Upper lobe of left lung (tissue), 4 donors: ENCODE data around the gene CLSTN2.

Experiments used
- CTCF ChIP-seq, 6 experiments: fragments of 450-650 bp in 4 of 6; fragments of 200-600 bp in 2 of 6; sonication (generic) in 2 of 6; IDR thresholded peaks; one replicate each; pipeline ENCODE4 v1.5.1; 2016 to 2019; ENCODE audit warnings: antibody characterized with exemption in 6 of 6
- EP300 ChIP-seq, 4 donors: sonication (generic); formaldehyde crosslinking; IDR thresholded peaks; one replicate each; pipeline ENCODE4 v1.5.1; 2017; ENCODE audit warnings: antibody characterized with exemption in 4 of 4, control low read depth in 2 of 4
- POLR2A ChIP-seq, 4 donors: fragments of 450-650 bp; IDR thresholded peaks; one replicate each; pipeline ENCODE4 v1.5.1; 2016 to 2017; ENCODE audit warnings: antibody characterized with exemption in 4 of 4, mild to moderate bottlenecking in 2 of 4
- POLR2AphosphoS5 ChIP-seq, 2 donors: sonication (generic); formaldehyde crosslinking; IDR thresholded peaks; one replicate each; pipeline ENCODE4 v1.5.1; 2017; ENCODE audit warnings: antibody characterized with exemption in 2 of 2

- TF ChIP-seq CTCF (IDR thresholded peaks at IDR 0.05): no peak
- TF ChIP-seq POLR2A (IDR thresholded peaks at IDR 0.05): no peak
- TF ChIP-seq POLR2AphosphoS5 (IDR thresholded peaks at IDR 0.05): no peak
- TF ChIP-seq EP300 (IDR thresholded peaks at IDR 0.05): no peak
Observed at GRCh38 chr3:140085001-140085400, 150.0 kb downstream of the CLSTN2 start.
